Forelimb muscle (tissue), 1 donor: Measurements from ENCODE around the gene RYR1. TPM values are rescaled to one million over a fixed set of nuclear protein-coding genes. Genes with fewer than 3 reads are reported as not detected.
"Not testable (repeated sequence)": the region's sequence is repeated elsewhere in the genome, so short reads cannot be mapped to it uniquely, and the experiment has no call there.

ENCODE experiments used
- DNase-seq: peaks from one replicate; pipeline ENCODE4 v3.0.0-alpha.2; 2013; ENCODE audit warnings: low read depth
- polyA plus RNA-seq: library from polyadenylated mRNA; unstranded; fragments of 120-200 nt; gene quantifications from one replicate; pipeline ENCODE4 v1.2.1, GENCODE V29; 2013; ENCODE audit not compliant: insufficient read length

The RYR1 gene
- polyA plus RNA-seq, 1 donor = 572 TPM

DNA sequence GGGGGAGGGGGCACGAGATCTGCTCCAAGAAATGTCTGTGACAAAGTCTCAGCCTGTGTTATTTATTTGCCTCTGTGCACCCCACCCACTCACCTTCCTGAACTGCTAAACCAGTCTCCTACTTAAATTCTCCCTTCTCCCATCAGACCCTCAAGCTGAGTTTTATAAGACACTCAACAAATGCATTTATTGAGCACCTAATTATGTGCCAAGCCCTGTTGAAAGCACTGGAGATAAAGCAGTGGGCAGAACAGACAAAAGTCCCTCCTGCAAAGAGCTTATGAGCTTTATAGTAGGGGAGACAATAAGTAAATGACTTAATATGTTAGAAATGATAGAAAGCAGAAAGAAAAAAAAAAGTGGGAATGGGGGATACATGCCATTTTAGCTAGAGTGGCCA, 34.0 kb upstream of the RYR1 start:
- no peak for DNase-seq

GRCh38 chr19:38400361-38400760, 33.1 kb upstream of the RYR1 start:
- DNase-seq = no peak

DNA sequence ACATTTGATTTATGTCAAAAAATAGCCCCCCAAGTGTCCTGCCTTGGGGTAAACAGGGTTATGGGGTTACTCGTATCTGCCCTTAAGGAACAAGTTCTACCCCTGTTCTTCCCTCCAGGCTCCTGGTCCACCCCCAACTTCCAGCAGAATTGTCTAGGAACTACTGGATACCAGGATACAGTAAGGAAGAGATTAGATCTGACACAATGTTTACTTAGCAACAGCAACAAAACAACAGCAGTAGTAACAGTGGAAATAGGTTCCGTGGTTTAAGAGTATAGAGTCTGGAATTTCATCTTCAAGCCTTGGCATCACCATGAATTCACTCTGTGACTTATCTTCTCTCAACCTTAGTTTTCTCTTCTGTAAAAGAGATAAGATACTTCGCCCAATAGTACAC, 32.3 kb upstream of the RYR1 start:
- no peak for DNase-seq

GRCh38 chr19:38402623-38402966, 30.9 kb upstream of the RYR1 start:
- no peak for DNase-seq

GRCh38 chr19:38402967-38403674, 30.4 kb upstream of the RYR1 start, which contains the start of gene FAM98C:
Gene FAM98C, plus strand, starts transcription at chr19:38403093. Its CDS starts 61 bp downstream, at chr19:38403154.
- peak; percentile 89 for DNase-seq

- no peak for DNase-seq
Observed at GRCh38 chr19:38404858-38405257, 28.6 kb upstream of the RYR1 start.

DNA sequence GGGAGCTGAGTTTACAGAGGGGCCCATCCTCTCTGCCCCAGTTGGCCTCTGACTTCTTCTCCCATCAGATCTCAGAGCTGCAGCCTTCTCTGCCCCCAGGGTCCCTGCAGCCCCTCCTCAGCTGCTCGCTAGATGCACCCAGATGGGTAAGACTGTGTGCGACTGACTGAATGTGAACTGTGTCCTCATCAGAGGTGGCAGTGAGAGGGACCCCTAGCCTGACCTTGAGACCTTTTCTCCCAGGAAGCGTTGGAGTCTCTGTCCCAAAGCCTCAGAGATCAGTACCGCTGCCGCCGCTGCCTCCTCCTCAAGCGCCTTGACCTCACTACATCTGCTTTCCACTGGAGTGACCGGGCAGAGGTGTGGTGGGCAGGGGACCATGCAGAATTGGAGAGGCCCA, 28.2 kb upstream of the RYR1 start:
- DNase-seq = no peak

DNA sequence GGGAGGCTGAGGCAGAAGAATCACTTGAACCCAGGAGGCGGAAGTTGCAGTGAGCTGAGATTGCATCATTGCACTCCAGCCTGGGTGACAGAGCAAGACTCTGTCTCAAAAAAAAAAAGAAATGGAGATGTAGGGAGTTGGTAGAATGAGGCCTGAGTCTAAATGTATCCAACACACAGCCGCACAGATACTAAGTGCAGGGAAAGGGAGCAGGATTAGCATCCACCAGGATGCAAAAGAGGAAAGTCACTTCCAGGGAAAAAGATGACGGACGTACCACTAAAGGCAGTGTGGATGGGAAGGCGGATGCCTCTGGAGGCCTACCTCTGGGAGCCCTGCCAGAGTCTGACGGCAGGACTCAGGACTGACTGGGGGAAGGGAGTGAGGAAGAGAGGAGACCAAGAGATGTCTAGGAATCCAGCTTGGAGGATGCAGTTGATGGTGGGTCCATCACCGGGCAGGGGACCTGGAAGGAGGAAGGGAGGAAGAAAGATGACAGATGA, 23.8 kb upstream of the RYR1 start:
- DNase-seq = no peak

DNA sequence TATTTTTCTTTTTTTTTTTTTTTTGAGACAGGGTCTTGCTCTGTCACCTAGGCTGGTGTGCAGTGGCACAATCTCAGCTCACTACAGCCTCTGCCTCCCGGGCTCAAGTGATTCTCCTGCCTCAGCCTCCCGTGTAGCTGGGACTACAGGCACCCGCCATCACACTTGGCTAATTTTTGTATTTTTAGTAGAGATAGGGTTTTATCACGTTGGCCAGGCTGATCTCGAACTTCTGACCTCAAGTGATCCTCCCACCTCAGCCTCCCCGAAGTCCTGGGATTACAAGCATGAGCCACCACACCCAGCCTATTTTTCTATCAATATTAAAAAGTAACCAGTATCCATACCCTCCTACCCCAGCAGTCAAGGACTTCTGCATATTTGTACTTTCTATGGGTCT, 23.1 kb upstream of the RYR1 start:
- DNase-seq = not testable (repeated sequence)

GRCh38 chr19:38411041-38411712, 22.3 kb upstream of the RYR1 start:
- DNase-seq = no peak

DNA sequence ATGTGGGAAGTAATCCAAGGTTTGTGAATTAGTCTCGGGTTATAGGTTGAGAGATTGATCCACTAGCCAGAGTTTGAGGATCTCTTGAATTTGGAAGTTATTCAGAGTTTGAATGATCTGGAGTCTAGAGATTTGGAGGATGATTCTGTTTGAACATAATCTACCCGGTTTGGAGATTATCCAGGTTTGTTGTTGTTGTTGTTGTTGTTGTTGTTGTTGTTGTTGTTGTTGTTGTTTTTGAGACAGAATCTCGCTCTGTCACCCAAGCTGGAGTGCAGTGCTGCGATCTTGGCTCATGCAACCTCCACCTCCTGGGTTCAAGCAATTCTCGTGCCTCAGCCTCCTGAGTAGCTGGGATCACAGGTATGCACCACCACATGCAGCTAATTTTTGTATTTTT, 21.6 kb upstream of the RYR1 start:
- not testable (repeated sequence) for DNase-seq

DNA sequence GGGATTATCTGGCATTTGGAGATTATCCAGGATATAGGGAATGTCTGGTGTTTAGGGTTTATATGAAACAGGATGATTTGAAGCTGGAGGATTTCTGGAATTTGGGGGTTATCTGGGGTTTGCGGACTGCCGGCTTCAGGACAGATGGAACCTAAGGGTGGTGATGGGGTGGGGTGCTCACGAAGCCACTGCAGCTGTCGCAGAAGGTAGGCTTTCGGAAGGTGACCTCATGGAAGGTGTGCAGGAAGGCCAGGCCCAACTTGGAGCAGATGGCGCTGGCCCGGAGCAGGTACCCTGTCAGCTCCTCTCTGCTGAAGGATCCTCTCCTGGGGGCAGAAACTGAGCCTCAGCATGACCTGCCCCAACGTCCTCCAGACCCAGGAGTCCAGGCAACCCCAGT, 21.0 kb upstream of the RYR1 start:
- DNase-seq = no peak

DNA sequence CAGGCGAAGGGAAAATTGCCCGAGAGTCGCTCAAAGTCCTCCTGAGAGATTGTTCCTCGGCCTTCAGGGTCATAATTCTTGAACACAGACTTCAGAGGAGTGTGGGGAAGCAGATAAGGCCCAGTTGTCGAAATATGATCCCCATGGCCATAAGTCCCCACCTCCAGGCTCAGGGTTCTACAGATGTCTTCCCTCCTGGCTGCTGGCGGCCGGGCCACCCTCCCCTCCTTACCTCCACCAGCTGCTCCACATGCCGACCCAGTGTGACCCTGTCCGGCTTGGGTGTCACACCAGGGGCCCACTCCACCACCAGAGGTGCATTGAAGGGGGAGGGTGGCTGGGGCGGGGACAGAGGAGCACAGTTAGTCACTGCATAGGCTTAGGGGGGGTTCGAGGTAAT, 20.5 kb upstream of the RYR1 start:
- DNase-seq = no peak

DNA sequence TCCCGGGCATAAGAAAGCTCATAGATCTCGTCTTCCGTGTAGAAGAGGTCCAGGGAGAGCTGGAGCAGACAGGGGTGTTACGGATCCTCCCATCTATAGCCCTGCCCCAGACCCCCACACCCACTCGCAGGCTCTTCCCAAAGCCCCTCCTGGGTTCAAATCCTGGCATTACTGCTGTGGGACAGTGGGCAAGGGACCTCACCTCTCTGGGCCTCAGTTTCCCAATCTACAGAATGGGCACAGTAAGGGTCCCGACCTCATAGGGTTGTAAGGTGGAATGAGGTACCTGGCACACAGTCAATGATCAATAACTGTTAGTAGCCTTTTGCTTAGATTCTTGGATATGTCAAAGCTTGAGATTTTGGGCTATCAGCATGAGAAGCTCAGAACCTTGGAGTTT, 20.1 kb upstream of the RYR1 start:
- no peak for DNase-seq

DNA sequence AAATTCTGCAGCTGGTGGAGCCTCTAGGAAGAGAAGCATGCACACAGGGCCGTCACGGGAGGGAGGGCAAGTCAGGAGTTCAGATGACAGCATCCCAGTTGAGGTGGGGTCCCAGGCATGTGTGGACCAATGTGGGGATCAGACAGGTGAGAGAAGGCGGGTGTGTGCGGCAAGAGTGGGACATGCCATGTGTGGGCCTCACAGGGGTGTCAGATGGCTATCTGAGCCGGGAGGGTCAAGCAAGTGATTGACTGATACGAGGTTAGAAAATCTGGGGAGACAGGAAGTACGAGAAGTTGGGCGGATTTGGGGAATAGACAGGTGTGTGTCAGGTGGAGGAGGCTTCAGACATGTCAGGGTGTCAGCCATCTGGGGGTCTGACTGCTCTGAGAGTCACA, 16.3 kb upstream of the RYR1 start:
- DNase-seq = no peak

GRCh38 chr19:38417544-38418506, 15.7 kb upstream of the RYR1 start:
- no peak for DNase-seq

GRCh38 chr19:38420935-38421334, 12.6 kb upstream of the RYR1 start:
- DNase-seq = no peak

DNA sequence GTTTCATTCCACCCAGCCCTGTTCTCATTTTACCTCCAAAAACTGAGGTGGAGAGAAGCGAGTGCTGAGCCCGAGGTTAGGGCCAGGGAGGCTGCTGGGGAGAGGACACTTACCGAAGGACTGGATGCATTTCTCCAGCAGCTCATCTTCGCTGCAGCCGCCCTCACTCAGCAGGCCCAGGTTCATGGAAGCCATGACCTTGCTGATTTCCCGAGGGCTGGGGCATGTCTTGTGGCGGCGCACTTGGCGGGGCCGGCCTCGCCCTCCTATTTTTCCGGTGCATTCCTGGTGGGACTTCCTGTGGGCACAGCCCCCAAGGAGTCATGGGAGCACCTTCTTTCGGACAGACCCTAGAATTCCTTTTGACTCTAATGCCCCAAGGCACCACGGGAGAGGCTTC, 11.6 kb upstream of the RYR1 start:
- DNase-seq = no peak

GRCh38 chr19:38422438-38422837, 11.1 kb upstream of the RYR1 start:
- DNase-seq = no peak

GRCh38 chr19:38424272-38424671, 9.2 kb upstream of the RYR1 start:
- no peak for DNase-seq

GRCh38 chr19:38425222-38425809, 8.2 kb upstream of the RYR1 start:
- DNase-seq = no peak
